ENCODE results near the gene KIF25. TPM values are rescaled to one million over a fixed set of nuclear protein-coding genes. Genes with fewer than 3 reads are reported as not detected.

KIF25 gene
- total RNA-seq, 1 experiment from 2014 or later: 0.28 TPM

GRCh38 chr6:168035098-168035660 is 37.7 kb downstream of the KIF25 start (continued):
- TF ChIP-seq, protein P1, sequence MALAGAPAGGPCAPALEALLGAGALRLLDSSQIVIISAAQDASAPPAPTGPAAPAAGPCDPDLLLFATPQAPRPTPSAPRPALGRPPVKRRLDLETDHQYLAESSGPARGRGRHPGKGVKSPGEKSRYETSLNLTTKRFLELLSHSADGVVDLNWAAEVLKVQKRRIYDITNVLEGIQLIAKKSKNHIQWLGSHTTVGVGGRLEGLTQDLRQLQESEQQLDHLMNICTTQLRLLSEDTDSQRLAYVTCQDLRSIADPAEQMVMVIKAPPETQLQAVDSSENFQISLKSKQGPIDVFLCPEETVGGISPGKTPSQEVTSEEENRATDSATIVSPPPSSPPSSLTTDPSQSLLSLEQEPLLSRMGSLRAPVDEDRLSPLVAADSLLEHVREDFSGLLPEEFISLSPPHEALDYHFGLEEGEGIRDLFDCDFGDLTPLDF (CRISPR knock-in tag; IDR thresholded peaks at IDR 0.05): peak; percentile 88; the same call in 1 of the 2 replicates
- TF ChIP-seq, protein P2, sequence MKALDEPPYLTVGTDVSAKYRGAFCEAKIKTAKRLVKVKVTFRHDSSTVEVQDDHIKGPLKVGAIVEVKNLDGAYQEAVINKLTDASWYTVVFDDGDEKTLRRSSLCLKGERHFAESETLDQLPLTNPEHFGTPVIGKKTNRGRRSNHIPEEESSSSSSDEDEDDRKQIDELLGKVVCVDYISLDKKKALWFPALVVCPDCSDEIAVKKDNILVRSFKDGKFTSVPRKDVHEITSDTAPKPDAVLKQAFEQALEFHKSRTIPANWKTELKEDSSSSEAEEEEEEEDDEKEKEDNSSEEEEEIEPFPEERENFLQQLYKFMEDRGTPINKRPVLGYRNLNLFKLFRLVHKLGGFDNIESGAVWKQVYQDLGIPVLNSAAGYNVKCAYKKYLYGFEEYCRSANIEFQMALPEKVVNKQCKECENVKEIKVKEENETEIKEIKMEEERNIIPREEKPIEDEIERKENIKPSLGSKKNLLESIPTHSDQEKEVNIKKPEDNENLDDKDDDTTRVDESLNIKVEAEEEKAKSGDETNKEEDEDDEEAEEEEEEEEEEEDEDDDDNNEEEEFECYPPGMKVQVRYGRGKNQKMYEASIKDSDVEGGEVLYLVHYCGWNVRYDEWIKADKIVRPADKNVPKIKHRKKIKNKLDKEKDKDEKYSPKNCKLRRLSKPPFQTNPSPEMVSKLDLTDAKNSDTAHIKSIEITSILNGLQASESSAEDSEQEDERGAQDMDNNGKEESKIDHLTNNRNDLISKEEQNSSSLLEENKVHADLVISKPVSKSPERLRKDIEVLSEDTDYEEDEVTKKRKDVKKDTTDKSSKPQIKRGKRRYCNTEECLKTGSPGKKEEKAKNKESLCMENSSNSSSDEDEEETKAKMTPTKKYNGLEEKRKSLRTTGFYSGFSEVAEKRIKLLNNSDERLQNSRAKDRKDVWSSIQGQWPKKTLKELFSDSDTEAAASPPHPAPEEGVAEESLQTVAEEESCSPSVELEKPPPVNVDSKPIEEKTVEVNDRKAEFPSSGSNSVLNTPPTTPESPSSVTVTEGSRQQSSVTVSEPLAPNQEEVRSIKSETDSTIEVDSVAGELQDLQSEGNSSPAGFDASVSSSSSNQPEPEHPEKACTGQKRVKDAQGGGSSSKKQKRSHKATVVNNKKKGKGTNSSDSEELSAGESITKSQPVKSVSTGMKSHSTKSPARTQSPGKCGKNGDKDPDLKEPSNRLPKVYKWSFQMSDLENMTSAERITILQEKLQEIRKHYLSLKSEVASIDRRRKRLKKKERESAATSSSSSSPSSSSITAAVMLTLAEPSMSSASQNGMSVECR (CRISPR knock-in tag; IDR thresholded peaks at IDR 0.05; ENCODE audit: borderline replicate concordance): no peak; the same call in 1 of the 2 replicates
- TF ChIP-seq NFE2L1 (CRISPR knock-in tag; IDR thresholded peaks at IDR 0.05) (peak; percentile 92; the same call in 1 of the 2 replicates), ZNF425 (CRISPR knock-in tag; conservative IDR thresholded peaks at IDR 0.05) (no peak), ZNF263 (CRISPR knock-in tag; IDR thresholded peaks at IDR 0.05; ENCODE audit: low read depth) (no peak), ZBTB43 (CRISPR knock-in tag; IDR thresholded peaks at IDR 0.05) (0 out of 2 replicates have a peak, but pooled peaks have one; percentile 79), TCF7 (CRISPR knock-in tag; IDR thresholded peaks at IDR 0.05; ENCODE audit: low read depth) (peak; percentile 76; the same call in 1 of the 2 replicates), GTF2I (CRISPR knock-in tag; conservative IDR thresholded peaks at IDR 0.05) (no peak), ZNF138 (CRISPR knock-in tag; conservative IDR thresholded peaks at IDR 0.05) (no peak), FOXJ3 (CRISPR knock-in tag; IDR thresholded peaks at IDR 0.05; ENCODE audit: borderline replicate concordance) (no peak), NFYB (CRISPR knock-in tag; conservative IDR thresholded peaks at IDR 0.05; ENCODE audit: low read depth) (no peak; the same call in 1 of the 2 replicates), ZNF671 (CRISPR knock-in tag; IDR thresholded peaks at IDR 0.05) (no peak), IRF2 (CRISPR knock-in tag; IDR thresholded peaks at IDR 0.05; ENCODE audit: borderline replicate concordance, low read depth) (0 out of 2 replicates have a peak, but pooled peaks have one; percentile 36), STAT6 (CRISPR knock-in tag; conservative IDR thresholded peaks at IDR 0.05; ENCODE audit: low read depth) (no peak), EMX1 (CRISPR knock-in tag; IDR thresholded peaks at IDR 0.05) (no peak), TEAD4 (CRISPR knock-in tag; IDR thresholded peaks at IDR 0.05) (peak; percentile 86; the same call in 1 of the 2 replicates), ZNF219 (CRISPR knock-in tag; IDR thresholded peaks at IDR 0.05; ENCODE audit: borderline replicate concordance) (0 out of 2 replicates have a peak, but pooled peaks have one; percentile 53), TEAD1 (CRISPR knock-in tag; IDR thresholded peaks at IDR 0.05) (peak; percentile 91; the same call in 1 of the 2 replicates), ERG (CRISPR knock-in tag; IDR thresholded peaks at IDR 0.05) (no peak), ZBTB21 (CRISPR knock-in tag; IDR thresholded peaks at IDR 0.05; ENCODE audit: borderline replicate concordance) (no peak)
- TF ChIP-seq, protein P3, sequence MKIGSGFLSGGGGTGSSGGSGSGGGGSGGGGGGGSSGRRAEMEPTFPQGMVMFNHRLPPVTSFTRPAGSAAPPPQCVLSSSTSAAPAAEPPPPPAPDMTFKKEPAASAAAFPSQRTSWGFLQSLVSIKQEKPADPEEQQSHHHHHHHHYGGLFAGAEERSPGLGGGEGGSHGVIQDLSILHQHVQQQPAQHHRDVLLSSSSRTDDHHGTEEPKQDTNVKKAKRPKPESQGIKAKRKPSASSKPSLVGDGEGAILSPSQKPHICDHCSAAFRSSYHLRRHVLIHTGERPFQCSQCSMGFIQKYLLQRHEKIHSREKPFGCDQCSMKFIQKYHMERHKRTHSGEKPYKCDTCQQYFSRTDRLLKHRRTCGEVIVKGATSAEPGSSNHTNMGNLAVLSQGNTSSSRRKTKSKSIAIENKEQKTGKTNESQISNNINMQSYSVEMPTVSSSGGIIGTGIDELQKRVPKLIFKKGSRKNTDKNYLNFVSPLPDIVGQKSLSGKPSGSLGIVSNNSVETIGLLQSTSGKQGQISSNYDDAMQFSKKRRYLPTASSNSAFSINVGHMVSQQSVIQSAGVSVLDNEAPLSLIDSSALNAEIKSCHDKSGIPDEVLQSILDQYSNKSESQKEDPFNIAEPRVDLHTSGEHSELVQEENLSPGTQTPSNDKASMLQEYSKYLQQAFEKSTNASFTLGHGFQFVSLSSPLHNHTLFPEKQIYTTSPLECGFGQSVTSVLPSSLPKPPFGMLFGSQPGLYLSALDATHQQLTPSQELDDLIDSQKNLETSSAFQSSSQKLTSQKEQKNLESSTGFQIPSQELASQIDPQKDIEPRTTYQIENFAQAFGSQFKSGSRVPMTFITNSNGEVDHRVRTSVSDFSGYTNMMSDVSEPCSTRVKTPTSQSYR (CRISPR knock-in tag; IDR thresholded peaks at IDR 0.05): peak; percentile 84
- TF ChIP-seq, protein P4, sequence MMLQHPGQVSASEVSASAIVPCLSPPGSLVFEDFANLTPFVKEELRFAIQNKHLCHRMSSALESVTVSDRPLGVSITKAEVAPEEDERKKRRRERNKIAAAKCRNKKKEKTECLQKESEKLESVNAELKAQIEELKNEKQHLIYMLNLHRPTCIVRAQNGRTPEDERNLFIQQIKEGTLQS (CRISPR knock-in tag; conservative IDR thresholded peaks at IDR 0.05): 0 out of 2 replicates have a peak, but pooled peaks have one; percentile 59

All from WTC11 (cell line).